ENCODE measurements around the gene CLEC2A.
"Not testable (repeated sequence)": the region's sequence is repeated elsewhere in the genome, so short reads cannot be mapped to it uniquely, and the experiment has no call there.

DNA sequence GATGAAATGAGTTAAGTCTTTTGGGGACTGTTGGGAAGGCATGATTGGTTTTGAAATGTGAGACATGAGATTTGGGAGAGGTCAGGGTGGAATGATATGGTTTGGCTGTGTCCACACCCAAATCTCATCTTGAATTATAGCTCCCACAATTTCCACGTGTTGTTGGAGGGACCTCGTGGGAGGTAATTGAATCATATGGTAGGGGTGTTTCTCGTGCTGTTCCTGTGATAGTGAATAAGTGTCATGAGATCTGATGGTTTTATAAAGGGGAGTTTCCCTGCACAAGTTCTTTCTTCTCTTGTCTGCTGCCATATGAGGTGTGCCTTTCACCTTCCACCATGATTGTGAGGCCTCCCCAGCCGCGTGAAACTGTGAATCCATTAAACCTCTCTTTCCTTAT lies 44.5 kb upstream of the CLEC2A start:
- TF ChIP-seq SPI1 (IDR thresholded peaks at IDR 0.05; ENCODE audit: borderline replicate concordance, low read depth); POLR2AphosphoS5 (IDR thresholded peaks at IDR 0.05; ENCODE audit: low read depth); GABPA (IDR thresholded peaks at IDR 0.05; ENCODE audit: low read depth): not testable (repeated sequence)
- TF ChIP-seq, protein P1, sequence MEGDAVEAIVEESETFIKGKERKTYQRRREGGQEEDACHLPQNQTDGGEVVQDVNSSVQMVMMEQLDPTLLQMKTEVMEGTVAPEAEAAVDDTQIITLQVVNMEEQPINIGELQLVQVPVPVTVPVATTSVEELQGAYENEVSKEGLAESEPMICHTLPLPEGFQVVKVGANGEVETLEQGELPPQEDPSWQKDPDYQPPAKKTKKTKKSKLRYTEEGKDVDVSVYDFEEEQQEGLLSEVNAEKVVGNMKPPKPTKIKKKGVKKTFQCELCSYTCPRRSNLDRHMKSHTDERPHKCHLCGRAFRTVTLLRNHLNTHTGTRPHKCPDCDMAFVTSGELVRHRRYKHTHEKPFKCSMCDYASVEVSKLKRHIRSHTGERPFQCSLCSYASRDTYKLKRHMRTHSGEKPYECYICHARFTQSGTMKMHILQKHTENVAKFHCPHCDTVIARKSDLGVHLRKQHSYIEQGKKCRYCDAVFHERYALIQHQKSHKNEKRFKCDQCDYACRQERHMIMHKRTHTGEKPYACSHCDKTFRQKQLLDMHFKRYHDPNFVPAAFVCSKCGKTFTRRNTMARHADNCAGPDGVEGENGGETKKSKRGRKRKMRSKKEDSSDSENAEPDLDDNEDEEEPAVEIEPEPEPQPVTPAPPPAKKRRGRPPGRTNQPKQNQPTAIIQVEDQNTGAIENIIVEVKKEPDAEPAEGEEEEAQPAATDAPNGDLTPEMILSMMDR (IDR thresholded peaks at IDR 0.05; ENCODE audit: insufficient read depth, low read length), result not testable (repeated sequence)
- TF ChIP-seq, protein P2, sequence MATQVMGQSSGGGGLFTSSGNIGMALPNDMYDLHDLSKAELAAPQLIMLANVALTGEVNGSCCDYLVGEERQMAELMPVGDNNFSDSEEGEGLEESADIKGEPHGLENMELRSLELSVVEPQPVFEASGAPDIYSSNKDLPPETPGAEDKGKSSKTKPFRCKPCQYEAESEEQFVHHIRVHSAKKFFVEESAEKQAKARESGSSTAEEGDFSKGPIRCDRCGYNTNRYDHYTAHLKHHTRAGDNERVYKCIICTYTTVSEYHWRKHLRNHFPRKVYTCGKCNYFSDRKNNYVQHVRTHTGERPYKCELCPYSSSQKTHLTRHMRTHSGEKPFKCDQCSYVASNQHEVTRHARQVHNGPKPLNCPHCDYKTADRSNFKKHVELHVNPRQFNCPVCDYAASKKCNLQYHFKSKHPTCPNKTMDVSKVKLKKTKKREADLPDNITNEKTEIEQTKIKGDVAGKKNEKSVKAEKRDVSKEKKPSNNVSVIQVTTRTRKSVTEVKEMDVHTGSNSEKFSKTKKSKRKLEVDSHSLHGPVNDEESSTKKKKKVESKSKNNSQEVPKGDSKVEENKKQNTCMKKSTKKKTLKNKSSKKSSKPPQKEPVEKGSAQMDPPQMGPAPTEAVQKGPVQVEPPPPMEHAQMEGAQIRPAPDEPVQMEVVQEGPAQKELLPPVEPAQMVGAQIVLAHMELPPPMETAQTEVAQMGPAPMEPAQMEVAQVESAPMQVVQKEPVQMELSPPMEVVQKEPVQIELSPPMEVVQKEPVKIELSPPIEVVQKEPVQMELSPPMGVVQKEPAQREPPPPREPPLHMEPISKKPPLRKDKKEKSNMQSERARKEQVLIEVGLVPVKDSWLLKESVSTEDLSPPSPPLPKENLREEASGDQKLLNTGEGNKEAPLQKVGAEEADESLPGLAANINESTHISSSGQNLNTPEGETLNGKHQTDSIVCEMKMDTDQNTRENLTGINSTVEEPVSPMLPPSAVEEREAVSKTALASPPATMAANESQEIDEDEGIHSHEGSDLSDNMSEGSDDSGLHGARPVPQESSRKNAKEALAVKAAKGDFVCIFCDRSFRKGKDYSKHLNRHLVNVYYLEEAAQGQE (IDR thresholded peaks at IDR 0.05; ENCODE audit: insufficient replicate concordance, low read depth), result not testable (repeated sequence)

All from HL-60 (cell line).